Activated CD8-positive, alpha-beta memory T cell treated with anti-CD3 and anti-CD28 coated beads for 36 hours (primary cell): ENCODE results near the gene PPIA. TPM values are rescaled to one million over a fixed set of nuclear protein-coding genes. Genes with fewer than 3 reads are reported as not detected.

ENCODE experiments used
- CTCF ChIA-PET: fragments of 350-600 bp; sonication (Branson Sonifier 250); formaldehyde crosslinking; loops from one replicate; lab custom pipeline; 2021; ENCODE audit warnings: antibody characterized with exemption; lab: Charles Lee
- POLR2A ChIA-PET: fragments of 350-600 bp; sonication (Branson Sonifier 250); formaldehyde crosslinking; loops from one replicate; lab custom pipeline; 2021; ENCODE audit warnings: antibody characterized with exemption; lab: Charles Lee
- total RNA-seq, 2 experiments: library from RNA; stranded (reverse); gene quantifications; one replicate each; pipeline ENCODE4 v1.2.3, GENCODE V29; 2021

Gene PPIA
- total RNA-seq, 2 experiments from 2014 or later: 3,204 to 3,232 TPM

- CTCF ChIA-PET: interaction anchor here (0.6 to 1.4 kb wide), 3 partner anchors 44 to 214 kb away, joined by 3 to 4 read pairs (median 3); no protein-coding TSS in a partner anchor
- POLR2A ChIA-PET: interaction anchor here (0.5 to 0.7 kb wide), 3 partner anchors 10 to 340 kb away, joined by 3 to 6 read pairs (median 5); no protein-coding TSS in a partner anchor
Measured at GRCh38 chr7:44801890-44802289, 5.4 kb downstream of the PPIA start.

GRCh38 chr7:44802418-44803025 lies 6.0 kb downstream of the PPIA start:
- ChIA-PET POLR2A (interaction anchor here (0.5 to 0.7 kb wide), 3 partner anchors 11 to 341 kb away, joined by 3 to 6 read pairs (median 5); no protein-coding TSS in a partner anchor), CTCF (interaction anchor here (0.6 kb wide), 1 partner anchor 130 kb away, joined by 3 read pairs; no protein-coding TSS in a partner anchor)

- ChIA-PET CTCF (interaction anchor here (0.7 kb wide), 1 partner anchor 332 kb away, joined by 3 read pairs; no protein-coding TSS in a partner anchor), POLR2A (interaction anchor here (0.7 kb wide), 1 partner anchor 179 kb away, joined by 3 read pairs; no protein-coding TSS in a partner anchor)
Measured at GRCh38 chr7:44803828-44804519, 7.5 kb downstream of the PPIA start.

- POLR2A ChIA-PET: interaction anchor here (0.6 kb wide), 2 partner anchors 27 to 220 kb away, joined by 4 read pairs; no protein-coding TSS in a partner anchor
- CTCF ChIA-PET: interaction anchor here (0.6 kb wide), 1 partner anchor 40 kb away, joined by 3 read pairs; no protein-coding TSS in a partner anchor
Measured at GRCh38 chr7:44805950-44806349, 9.5 kb downstream of the PPIA start.

- ChIA-PET CTCF (interaction anchor here (0.6 to 1.1 kb wide), 4 partner anchors 46 to 325 kb away, joined by 3 to 5 read pairs (median 4); no protein-coding TSS in a partner anchor), POLR2A (interaction anchor here (0.7 kb wide), 1 partner anchor 167 kb away, joined by 7 read pairs; no protein-coding TSS in a partner anchor)
Measured at GRCh38 chr7:44808914-44809393, 12.5 kb downstream of the PPIA start.

- POLR2A ChIA-PET: no interaction called here
- CTCF ChIA-PET: interaction anchor here (0.5 kb wide), 1 partner anchor 108 kb away, joined by 3 read pairs; no protein-coding TSS in a partner anchor
Measured at GRCh38 chr7:44811093-44811492, 14.6 kb downstream of the PPIA start.

GRCh38 chr7:44811571-44811970 lies 15.1 kb downstream of the PPIA start:
- POLR2A ChIA-PET: no interaction called here
- CTCF ChIA-PET: interaction anchor here (0.5 kb wide), 1 partner anchor 108 kb away, joined by 3 read pairs; no protein-coding TSS in a partner anchor

- CTCF ChIA-PET: no interaction called here
Measured at GRCh38 chr7:44814919-44815318, 18.4 kb downstream of the PPIA start.

GRCh38 chr7:44819292-44819691 lies 22.8 kb downstream of the PPIA start:
- POLR2A ChIA-PET: no interaction called here
- CTCF ChIA-PET: no interaction called here

More at GRCh38 chr7:44814919-44815318, 18.4 kb downstream of the PPIA start:
- POLR2A ChIA-PET: no interaction called here

GRCh38 chr7:44823255-44823781 lies 26.8 kb downstream of the PPIA start:
- ChIA-PET CTCF (interaction anchor here (0.6 to 0.7 kb wide), 2 partner anchors 10 to 18 kb away, joined by 3 read pairs; no protein-coding TSS in a partner anchor), POLR2A (interaction anchor here (0.9 kb wide), 1 partner anchor 23 kb away, joined by 3 read pairs; no protein-coding TSS in a partner anchor)

- CTCF ChIA-PET: interaction anchor here (0.6 kb wide), 1 partner anchor 221 kb away, joined by 5 read pairs; no protein-coding TSS in a partner anchor
- POLR2A ChIA-PET: interaction anchor here (1.1 kb wide), 1 partner anchor 242 kb away, joined by 3 read pairs; no protein-coding TSS in a partner anchor
Measured at GRCh38 chr7:44824894-44825526, 28.5 kb downstream of the PPIA start.

- CTCF ChIA-PET: interaction anchor here (1.0 kb wide), 1 partner anchor 29 kb away, joined by 3 read pairs; no protein-coding TSS in a partner anchor
Measured at GRCh38 chr7:44827567-44827966, 31.1 kb downstream of the PPIA start.

GRCh38 chr7:44838751-44839150 lies 42.3 kb downstream of the PPIA start:
- ChIA-PET CTCF (no interaction called here), POLR2A (no interaction called here)

More at GRCh38 chr7:44827567-44827966, 31.1 kb downstream of the PPIA start:
- POLR2A ChIA-PET: no interaction called here

- ChIA-PET POLR2A (interaction anchor here (0.7 kb wide), 1 partner anchor 114 kb away, joined by 5 read pairs; no protein-coding TSS in a partner anchor), CTCF (interaction anchor here (1.6 kb wide), 1 partner anchor 261 kb away, joined by 3 read pairs; the partner anchor contains the start of gene TMED4)
Measured at GRCh38 chr7:44842675-44843074, 46.2 kb downstream of the PPIA start.

GRCh38 chr7:44843440-44843839 lies 47.0 kb downstream of the PPIA start:
- ChIA-PET POLR2A (interaction anchor here (0.7 kb wide), 1 partner anchor 115 kb away, joined by 5 read pairs; no protein-coding TSS in a partner anchor), CTCF (interaction anchor here (1.0 to 1.6 kb wide), 2 partner anchors 260 to 262 kb away, joined by 3 to 5 read pairs; partner anchors contain the start of gene TMED4)

- CTCF ChIA-PET: interaction anchor here (0.6 to 1.4 kb wide), 3 partner anchors 44 to 80 kb away, joined by 3 to 4 read pairs (median 4); no protein-coding TSS in a partner anchor
- POLR2A ChIA-PET: interaction anchor here (0.7 to 3.6 kb wide), 3 partner anchors 22 to 48 kb away, joined by 3 to 23 read pairs (median 3); partner anchors contain the start of gene PURB
Measured at GRCh38 chr7:44845451-44845850, 49.0 kb downstream of the PPIA start.

- ChIA-PET POLR2A (interaction anchor here (0.7 to 3.6 kb wide), 9 partner anchors 11 to 350 kb away, joined by 3 to 23 read pairs (median 4); partner anchors contain the start of genes PPIA, PURB and TMED4), CTCF (interaction anchor here (0.6 to 2.2 kb wide), 9 partner anchors 10 to 264 kb away, joined by 3 to 8 read pairs (median 3); partner anchors contain the start of gene TMED4)
Measured at GRCh38 chr7:44846390-44846789, 49.9 kb downstream of the PPIA start.
